Subcutaneous abdominal adipose tissue (tissue), 5 donors: ENCODE results near the gene VSIG4.

Source experiments
- H3K27ac ChIP-seq: one replicate; pipeline ENCODE4 v1.7.0; 2013; ENCODE audit warnings: low read depth, mild to moderate bottlenecking, inconsistent platforms, low read length, moderate library complexity
- H3K27me3 ChIP-seq, 5 donors: one replicate each; pipeline ENCODE4 v1.7.0; 2013; ENCODE audit warnings: low read length in 5 of 5, inconsistent platforms in 1 of 5; ENCODE audit not compliant: control insufficient read depth in 5 of 5, insufficient read depth in 4 of 5
- H3K36me3 ChIP-seq, 5 donors: one replicate each; pipeline ENCODE4 v1.7.0; 2013; ENCODE audit warnings: low read length in 5 of 5; ENCODE audit not compliant: control insufficient read depth in 5 of 5, insufficient read depth in 5 of 5
- H3K4me1 ChIP-seq, 5 donors: one replicate each; pipeline ENCODE4 v1.7.0; 2013; ENCODE audit warnings: low read length in 5 of 5, mild to moderate bottlenecking in 3 of 5, moderate library complexity in 1 of 5; ENCODE audit not compliant: control insufficient read depth in 5 of 5, insufficient read depth in 5 of 5
- H3K4me3 ChIP-seq, 5 donors: one replicate each; pipeline ENCODE4 v1.7.0; 2013; ENCODE audit warnings: low read length in 5 of 5, low read depth in 1 of 5
- H3K9ac ChIP-seq, 5 donors: one replicate each; pipeline ENCODE4 v1.7.0; 2013; ENCODE audit warnings: low read length in 5 of 5, mild to moderate bottlenecking in 4 of 5, moderate library complexity in 3 of 5
- H3K9me3 ChIP-seq, 5 donors: one replicate each; pipeline ENCODE4 v1.7.0; 2013; ENCODE audit warnings: low read length in 5 of 5; ENCODE audit not compliant: control insufficient read depth in 5 of 5
- donor health status: healthy.
- donor health status: healthy.
- donor health status: healthy.
- donor health status: healthy.
- donor health status: healthy.

The VSIG4 gene

GRCh38 chrX:66024570-66024969, 15.3 kb downstream of the VSIG4 start:
- Histone ChIP-seq H3K27me3 (peaks cover 0 to 12% (median 4%) of the 10 kb centered on the region in 5 donors), H3K9ac (no peak overlapping the region), H3K27ac (no peak overlapping the region), H3K36me3 (no peaks in the 10 kb centered on the region), H3K9me3 (no peaks in the 10 kb centered on the region), H3K4me3 (no peak overlapping the region), H3K4me1 (peaks cover 0 to 11% (median 0%) of the 10 kb centered on the region in 5 donors)

- Histone ChIP-seq H3K36me3 (no peaks in the 10 kb centered on the region), H3K27me3 (peaks cover 0 to 12% (median 4%) of the 10 kb centered on the region in 5 donors), H3K4me3 (no peak overlapping the region), H3K9me3 (no peaks in the 10 kb centered on the region), H3K4me1 (peaks cover 0 to 11% (median 0%) of the 10 kb centered on the region in 5 donors), H3K27ac (no peak overlapping the region), H3K9ac (no peak overlapping the region)
Measured at GRCh38 chrX:66024092-66024467, 15.8 kb downstream of the VSIG4 start.

- Histone ChIP-seq H3K9me3 (no peaks in the 10 kb centered on the region), H3K27me3 (peaks cover 0 to 12% (median 4%) of the 10 kb centered on the region in 5 donors), H3K36me3 (no peaks in the 10 kb centered on the region), H3K4me3 (no peak overlapping the region), H3K4me1 (peaks cover 0 to 14% (median 0%) of the 10 kb centered on the region in 5 donors), H3K27ac (no peak overlapping the region), H3K9ac (no peak overlapping the region)
Measured at GRCh38 chrX:66023385-66024091, 16.3 kb downstream of the VSIG4 start.

GRCh38 chrX:66022632-66023384, 17.1 kb downstream of the VSIG4 start:
- Histone ChIP-seq H3K9me3 (no peaks in the 10 kb centered on the region), H3K36me3 (no peaks in the 10 kb centered on the region), H3K27ac (no peak overlapping the region), H3K4me3 (no peak overlapping the region), H3K27me3 (peaks cover 0 to 12% (median 5%) of the 10 kb centered on the region in 5 donors), H3K9ac (no peak overlapping the region), H3K4me1 (peaks cover 0 to 14% (median 0%) of the 10 kb centered on the region in 5 donors)

DNA sequence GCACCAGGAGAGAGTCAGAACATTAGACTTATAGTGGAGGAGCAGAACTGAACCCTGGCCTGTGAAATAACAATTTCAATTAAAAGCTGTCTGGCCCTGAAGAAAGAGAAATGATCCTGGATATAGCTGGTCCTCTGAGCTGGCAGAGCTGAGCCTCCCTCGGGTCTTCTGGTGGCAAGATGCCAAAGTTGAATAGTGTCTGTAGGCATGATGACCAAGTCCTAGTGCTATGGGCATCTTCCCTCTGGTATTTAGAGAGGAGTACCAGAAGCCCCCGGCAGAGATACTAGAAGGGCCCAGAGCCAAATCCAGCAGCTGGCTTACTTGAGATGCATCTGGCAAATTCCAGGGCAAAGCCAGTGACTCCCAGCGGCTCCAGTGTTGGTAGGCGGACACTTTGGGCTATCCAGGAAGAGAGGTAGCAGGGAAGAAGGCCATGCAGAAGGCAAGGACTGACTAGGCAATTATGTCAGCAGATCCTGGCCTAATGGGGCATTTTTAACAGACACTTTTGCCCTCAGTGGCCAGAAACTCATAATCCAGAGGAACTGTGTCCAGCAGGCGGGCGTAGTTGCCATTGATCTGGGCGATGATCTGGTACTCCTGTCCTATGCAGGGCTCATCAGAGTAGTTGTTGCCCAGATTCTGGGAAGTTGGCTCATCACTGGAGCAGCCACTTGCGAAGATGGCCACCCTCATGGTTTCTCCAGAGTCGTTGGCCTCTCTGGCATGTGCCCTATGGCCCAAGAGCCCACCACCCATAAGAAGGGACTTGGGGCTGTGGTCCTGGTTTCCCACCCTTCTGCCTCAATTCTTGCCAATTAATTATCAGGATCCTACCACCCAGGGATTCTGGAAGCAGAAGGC, 17.9 kb downstream of the VSIG4 start:
- H3K4me3 ChIP-seq = no peak overlapping the region

GRCh38 chrX:66021401-66021764, 18.5 kb downstream of the VSIG4 start:
- H3K27ac ChIP-seq = no peak overlapping the region
- no peak overlapping the region for H3K4me3 ChIP-seq
- peaks cover 0 to 14% (median 0%) of the 10 kb centered on the region in 5 donors for H3K4me1 ChIP-seq

More for the DNA sequence above, 17.9 kb downstream of the VSIG4 start:
- Histone ChIP-seq H3K27me3 (peaks cover 0 to 9% (median 5%) of the 10 kb centered on the region in 5 donors), H3K4me1 (peaks cover 0 to 14% (median 0%) of the 10 kb centered on the region in 5 donors), H3K9me3 (no peaks in the 10 kb centered on the region), H3K36me3 (no peaks in the 10 kb centered on the region), H3K27ac (no peak overlapping the region), H3K9ac (no peak overlapping the region)

GRCh38 chrX:66020631-66021334, 19.1 kb downstream of the VSIG4 start:
- Histone ChIP-seq H3K9me3 (no peaks in the 10 kb centered on the region), H3K36me3 (no peaks in the 10 kb centered on the region), H3K27me3 (peaks cover 0 to 8% (median 5%) of the 10 kb centered on the region in 5 donors), H3K4me1 (peaks cover 0 to 20% (median 0%) of the 10 kb centered on the region in 5 donors), H3K9ac (no peak overlapping the region), H3K27ac (no peak overlapping the region), H3K4me3 (no peak overlapping the region)

More at GRCh38 chrX:66021401-66021764, 18.5 kb downstream of the VSIG4 start:
- H3K9ac ChIP-seq = no peak overlapping the region
- peaks cover 0 to 8% (median 5%) of the 10 kb centered on the region in 5 donors for H3K27me3 ChIP-seq
- no peaks in the 10 kb centered on the region for H3K9me3 ChIP-seq
- H3K36me3 ChIP-seq = no peaks in the 10 kb centered on the region

DNA sequence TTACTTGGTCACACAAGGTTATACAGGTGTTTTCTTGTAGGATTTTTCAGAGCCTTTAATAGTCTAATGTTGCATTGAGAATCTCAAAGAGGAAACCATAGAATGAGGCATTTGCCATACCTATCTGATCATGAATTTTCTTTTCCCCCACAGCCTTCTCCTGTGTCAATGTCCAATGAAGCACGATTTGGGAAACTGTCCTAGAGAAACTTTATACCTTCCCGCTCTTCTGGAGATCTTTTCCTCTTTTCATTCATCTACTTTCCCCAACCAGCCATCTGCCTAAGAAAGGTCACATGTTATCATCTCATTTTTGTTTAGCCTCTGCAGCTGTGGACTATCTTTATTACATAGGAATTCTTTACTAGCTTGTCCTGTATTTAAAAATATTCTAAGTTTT, 19.9 kb downstream of the VSIG4 start:
- peaks cover 0 to 8% (median 5%) of the 10 kb centered on the region in 5 donors for H3K27me3 ChIP-seq
- H3K4me3 ChIP-seq = no peak overlapping the region
- no peak overlapping the region for H3K9ac ChIP-seq
- H3K27ac ChIP-seq = no peak overlapping the region
- no peaks in the 10 kb centered on the region for H3K9me3 ChIP-seq
- peaks cover 2 to 28% (median 6%) of the 10 kb centered on the region in 5 donors for H3K4me1 ChIP-seq
- H3K36me3 ChIP-seq = no peaks in the 10 kb centered on the region

- Histone ChIP-seq H3K27me3 (peaks cover 0 to 8% (median 5%) of the 10 kb centered on the region in 5 donors), H3K9ac (no peak overlapping the region), H3K4me1 (peaks cover 2 to 31% (median 11%) of the 10 kb centered on the region in 5 donors), H3K4me3 (no peak overlapping the region), H3K27ac (no peak overlapping the region), H3K36me3 (no peaks in the 10 kb centered on the region), H3K9me3 (no peaks in the 10 kb centered on the region)
Measured at GRCh38 chrX:66019310-66019652, 20.6 kb downstream of the VSIG4 start.
